SK-N-SH treated with all-trans-retinoic acid at 6 μM for 48 hours (cell line): ENCODE data around the gene CD300A.

Experiments
- ARNTL ChIP-seq: fragments of 450-650 bp; formaldehyde crosslinking; IDR thresholded peaks from 2 replicates; pipeline ENCODE4 v1.5.0; 2020; ENCODE audit warnings: low read depth, mild to moderate bottlenecking, moderate library complexity, borderline replicate concordance
- BACH2 ChIP-seq: fragments of 250-450 bp; sonication (Bioruptor Pico); IDR thresholded peaks from 2 replicates; pipeline ENCODE4 v1.9.0; 2021; ENCODE audit warnings: mild to moderate bottlenecking, borderline replicate concordance
- CREB5 ChIP-seq: fragments of 250-450 bp; sonication (Bioruptor Pico); IDR thresholded peaks from 2 replicates; pipeline ENCODE4 v1.5.1; 2020; ENCODE audit warnings: low read depth, mild to moderate bottlenecking, moderate library complexity
- ISL1 ChIP-seq: fragments of 250-450 bp; sonication (Bioruptor Pico); IDR thresholded peaks from 2 replicates; pipeline ENCODE4 v2.1.2; 2022; ENCODE audit warnings: mild to moderate bottlenecking, moderate library complexity
- OSR1 ChIP-seq: fragments of 250-450 bp; sonication (Bioruptor Pico); IDR thresholded peaks from 2 replicates; pipeline ENCODE4 v1.8.0; 2022; ENCODE audit warnings: moderate library complexity, mild to moderate bottlenecking, inconsistent platforms
- PPARA ChIP-seq: fragments of 250-450 bp; sonication (Bioruptor Pico); IDR thresholded peaks from 2 replicates; pipeline ENCODE4 v1.5.0; 2020; ENCODE audit warnings: mild to moderate bottlenecking, borderline replicate concordance
- ZFP30 ChIP-seq: fragments of 450-650 bp; formaldehyde crosslinking; IDR thresholded peaks from 2 replicates; pipeline ENCODE4 v1.5.0; 2022; ENCODE audit warnings: mild to moderate bottlenecking, moderate library complexity
- ZNF565 ChIP-seq: fragments of 450-650 bp; formaldehyde crosslinking; conservative IDR thresholded peaks from 2 replicates; pipeline ENCODE4 v1.5.0; 2020; ENCODE audit warnings: low read depth, mild to moderate bottlenecking, moderate library complexity
- ZNF8 ChIP-seq: fragments of 450-650 bp; formaldehyde crosslinking; IDR thresholded peaks from 2 replicates; pipeline ENCODE4 v1.5.0; 2020; ENCODE audit warnings: mild to moderate bottlenecking, moderate library complexity
- TF ChIP-seq, protein P1 (sequence below): fragments of 250-450 bp; sonication (Bioruptor Pico); IDR thresholded peaks from 2 replicates; pipeline ENCODE4 v1.8.0; 2020; ENCODE audit warnings: mild to moderate bottlenecking, moderate library complexity, borderline replicate concordance
- TF ChIP-seq, protein P2 (sequence below): fragments of 250-450 bp; sonication (Bioruptor Pico); IDR thresholded peaks from 2 replicates; pipeline ENCODE4 v1.5.1; 2021; ENCODE audit warnings: mild to moderate bottlenecking, moderate library complexity
- TF ChIP-seq, protein P3 (sequence below): fragments of 250-450 bp; sonication (Bioruptor Pico); IDR thresholded peaks from 2 replicates; pipeline ENCODE4 v1.8.0; 2021; ENCODE audit warnings: low read depth, mild to moderate bottlenecking, moderate library complexity, borderline replicate concordance

DNA sequence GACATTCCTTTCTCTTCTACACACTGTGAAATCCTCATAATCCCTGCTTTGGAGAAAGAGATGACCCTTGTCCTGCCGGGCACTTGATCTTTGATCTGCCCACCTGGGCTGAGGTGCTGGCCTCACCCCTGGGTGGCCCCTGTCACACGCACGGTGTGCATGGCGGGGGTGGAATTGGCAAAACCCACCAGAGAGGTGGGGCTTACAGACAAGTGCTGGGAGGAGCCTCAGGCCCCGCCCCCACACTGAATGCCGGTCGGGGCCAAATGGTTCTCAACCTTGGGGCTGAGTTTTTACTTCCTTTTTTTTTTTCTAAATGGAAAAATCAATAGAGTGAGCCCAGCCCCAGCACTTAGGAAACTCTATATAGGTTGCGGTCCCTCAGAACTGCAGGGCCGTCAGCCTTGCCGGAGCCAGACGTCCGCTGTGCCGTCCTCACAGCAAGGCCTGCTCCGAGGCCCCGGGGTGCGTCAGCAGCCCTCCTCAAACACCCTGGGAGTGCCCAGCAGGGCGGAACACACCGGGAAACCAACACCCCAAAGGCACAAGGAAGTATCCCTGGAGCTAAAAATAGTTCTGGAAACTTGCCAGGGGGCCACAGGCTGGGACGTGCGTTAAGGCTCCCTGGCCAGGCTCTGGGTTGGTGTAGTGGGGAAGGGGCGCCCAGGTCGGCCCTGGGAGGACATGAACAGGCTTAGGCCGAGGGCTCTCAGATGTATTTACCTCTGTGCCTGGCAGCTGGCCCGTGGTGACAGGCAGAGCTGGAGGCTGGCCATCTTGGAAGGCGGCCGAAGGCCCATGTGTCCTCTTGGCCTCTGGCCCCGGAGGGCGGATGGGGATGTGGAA, 23.5 kb upstream of the CD300A start:
- TF ChIP-seq, protein P1, sequence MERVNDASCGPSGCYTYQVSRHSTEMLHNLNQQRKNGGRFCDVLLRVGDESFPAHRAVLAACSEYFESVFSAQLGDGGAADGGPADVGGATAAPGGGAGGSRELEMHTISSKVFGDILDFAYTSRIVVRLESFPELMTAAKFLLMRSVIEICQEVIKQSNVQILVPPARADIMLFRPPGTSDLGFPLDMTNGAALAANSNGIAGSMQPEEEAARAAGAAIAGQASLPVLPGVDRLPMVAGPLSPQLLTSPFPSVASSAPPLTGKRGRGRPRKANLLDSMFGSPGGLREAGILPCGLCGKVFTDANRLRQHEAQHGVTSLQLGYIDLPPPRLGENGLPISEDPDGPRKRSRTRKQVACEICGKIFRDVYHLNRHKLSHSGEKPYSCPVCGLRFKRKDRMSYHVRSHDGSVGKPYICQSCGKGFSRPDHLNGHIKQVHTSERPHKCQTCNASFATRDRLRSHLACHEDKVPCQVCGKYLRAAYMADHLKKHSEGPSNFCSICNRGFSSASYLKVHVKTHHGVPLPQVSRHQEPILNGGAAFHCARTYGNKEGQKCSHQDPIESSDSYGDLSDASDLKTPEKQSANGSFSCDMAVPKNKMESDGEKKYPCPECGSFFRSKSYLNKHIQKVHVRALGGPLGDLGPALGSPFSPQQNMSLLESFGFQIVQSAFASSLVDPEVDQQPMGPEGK = no peak
- no peak for TF ChIP-seq BACH2
- no peak for TF ChIP-seq ZFP30 (CRISPR knock-in tag)
- TF ChIP-seq, protein P2, sequence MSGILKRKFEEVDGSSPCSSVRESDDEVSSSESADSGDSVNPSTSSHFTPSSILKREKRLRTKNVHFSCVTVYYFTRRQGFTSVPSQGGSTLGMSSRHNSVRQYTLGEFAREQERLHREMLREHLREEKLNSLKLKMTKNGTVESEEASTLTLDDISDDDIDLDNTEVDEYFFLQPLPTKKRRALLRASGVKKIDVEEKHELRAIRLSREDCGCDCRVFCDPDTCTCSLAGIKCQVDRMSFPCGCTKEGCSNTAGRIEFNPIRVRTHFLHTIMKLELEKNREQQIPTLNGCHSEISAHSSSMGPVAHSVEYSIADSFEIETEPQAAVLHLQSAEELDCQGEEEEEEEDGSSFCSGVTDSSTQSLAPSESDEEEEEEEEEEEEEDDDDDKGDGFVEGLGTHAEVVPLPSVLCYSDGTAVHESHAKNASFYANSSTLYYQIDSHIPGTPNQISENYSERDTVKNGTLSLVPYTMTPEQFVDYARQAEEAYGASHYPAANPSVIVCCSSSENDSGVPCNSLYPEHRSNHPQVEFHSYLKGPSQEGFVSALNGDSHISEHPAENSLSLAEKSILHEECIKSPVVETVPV = no peak
- no peak for TF ChIP-seq OSR1 (CRISPR knock-in tag)
- TF ChIP-seq ARNTL (CRISPR knock-in tag) = no peak
- TF ChIP-seq PPARA (CRISPR knock-in tag) = no peak
- no peak for TF ChIP-seq ZNF565 (CRISPR knock-in tag)
- no peak for TF ChIP-seq ZNF8 (CRISPR knock-in tag)
- TF ChIP-seq, protein P3, sequence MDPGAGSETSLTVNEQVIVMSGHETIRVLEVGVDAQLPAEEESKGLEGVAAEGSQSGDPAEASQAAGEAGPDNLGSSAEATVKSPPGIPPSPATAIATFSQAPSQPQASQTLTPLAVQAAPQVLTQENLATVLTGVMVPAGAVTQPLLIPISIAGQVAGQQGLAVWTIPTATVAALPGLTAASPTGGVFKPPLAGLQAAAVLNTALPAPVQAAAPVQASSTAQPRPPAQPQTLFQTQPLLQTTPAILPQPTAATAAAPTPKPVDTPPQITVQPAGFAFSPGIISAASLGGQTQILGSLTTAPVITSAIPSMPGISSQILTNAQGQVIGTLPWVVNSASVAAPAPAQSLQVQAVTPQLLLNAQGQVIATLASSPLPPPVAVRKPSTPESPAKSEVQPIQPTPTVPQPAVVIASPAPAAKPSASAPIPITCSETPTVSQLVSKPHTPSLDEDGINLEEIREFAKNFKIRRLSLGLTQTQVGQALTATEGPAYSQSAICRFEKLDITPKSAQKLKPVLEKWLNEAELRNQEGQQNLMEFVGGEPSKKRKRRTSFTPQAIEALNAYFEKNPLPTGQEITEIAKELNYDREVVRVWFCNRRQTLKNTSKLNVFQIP = no peak
- TF ChIP-seq ISL1 (CRISPR knock-in tag) = no peak
- no peak for TF ChIP-seq CREB5 (CRISPR knock-in tag)
